H9 (cell line): Measurements from ENCODE around the gene HVCN1. TPM values are rescaled to one million over a fixed set of nuclear protein-coding genes. Genes with fewer than 3 reads are reported as not detected.

ENCODE experiments used
- DNase-seq: peaks from one replicate; pipeline ENCODE4 v3.0.0-alpha.2; 2017
- H2AFZ ChIP-seq: one replicate; pipeline ENCODE4 v1.6.1; 2013; ENCODE audit warnings: mild to moderate bottlenecking, low read length, control low read depth, moderate library complexity
- H2AK5ac ChIP-seq: 2 replicates; pipeline ENCODE4 v1.6.1; 2013; ENCODE audit warnings: low read length, control low read depth, mixed read lengths; ENCODE audit not compliant: insufficient read length
- H2BK120ac ChIP-seq: one replicate; pipeline ENCODE4 v1.6.1; 2013; ENCODE audit warnings: low read depth, mild to moderate bottlenecking, low read length, control low read depth, inconsistent platforms; ENCODE audit not compliant: poor library complexity, severe bottlenecking
- H2BK12ac ChIP-seq: 2 replicates; pipeline ENCODE4 v1.6.1; 2013; ENCODE audit warnings: low read length, control low read depth, mixed read lengths, low read depth; ENCODE audit not compliant: insufficient read length
- H2BK15ac ChIP-seq: 2 replicates; pipeline ENCODE4 v1.6.1; 2013; ENCODE audit warnings: low read depth, low read length, control low read depth
- H2BK20ac ChIP-seq: one replicate; pipeline ENCODE4 v1.6.1; 2013; ENCODE audit warnings: low read depth, mild to moderate bottlenecking, low read length, control low read depth, inconsistent platforms; ENCODE audit not compliant: poor library complexity, severe bottlenecking
- H2BK5ac ChIP-seq: 2 replicates; pipeline ENCODE4 v1.6.1; 2013; ENCODE audit warnings: low read length, control low read depth, mixed read lengths; ENCODE audit not compliant: insufficient read length
- H3K14ac ChIP-seq: 2 replicates; pipeline ENCODE4 v1.6.1; 2013; ENCODE audit warnings: low read length, control low read depth; ENCODE audit not compliant: insufficient read depth
- H3K18ac ChIP-seq: 2 replicates; pipeline ENCODE4 v1.6.1; 2013; ENCODE audit warnings: low read depth, mild to moderate bottlenecking, mixed read lengths, low read length, control low read depth; ENCODE audit not compliant: insufficient read length
- H3K23ac ChIP-seq: 2 replicates; pipeline ENCODE4 v1.6.1; 2013; ENCODE audit warnings: low read length, control low read depth, mixed read lengths, low read depth; ENCODE audit not compliant: insufficient read length
- H3K23me2 ChIP-seq: 2 replicates; pipeline ENCODE4 v1.6.1; 2013; ENCODE audit warnings: low read depth, mild to moderate bottlenecking, mixed read lengths, low read length, control low read depth; ENCODE audit not compliant: insufficient read length, poor library complexity, severe bottlenecking
- H3K27ac ChIP-seq: 2 replicates; pipeline ENCODE4 v1.5.1; 2013; ENCODE audit warnings: low read length, control low read depth, mixed read lengths, low read depth; ENCODE audit not compliant: insufficient read length
- H3K27me3 ChIP-seq: 2 replicates; pipeline ENCODE4 v1.6.1; 2013; ENCODE audit warnings: low read length, control low read depth, inconsistent platforms; ENCODE audit not compliant: insufficient read depth
- H3K4ac ChIP-seq: 2 replicates; pipeline ENCODE4 v1.6.1; 2013; ENCODE audit warnings: low read depth, mild to moderate bottlenecking, control low read depth, inconsistent platforms, low read length, moderate library complexity
- H3K4me1 ChIP-seq: 2 replicates; pipeline ENCODE4 v1.6.1; 2013; ENCODE audit warnings: low read length, control low read depth, inconsistent platforms; ENCODE audit not compliant: insufficient read depth
- H3K4me2 ChIP-seq: 2 replicates; pipeline ENCODE4 v1.6.1; 2013; ENCODE audit warnings: low read length, control low read depth, mixed read lengths; ENCODE audit not compliant: insufficient read length, insufficient read depth
- H3K56ac ChIP-seq: 2 replicates; pipeline ENCODE4 v1.6.1; 2013; ENCODE audit warnings: low read depth, mild to moderate bottlenecking, mixed read lengths, low read length, control low read depth; ENCODE audit not compliant: insufficient read length
- H3K79me1 ChIP-seq: 2 replicates; pipeline ENCODE4 v1.6.1; 2013; ENCODE audit warnings: low read depth, mild to moderate bottlenecking, moderate library complexity, low read length, control low read depth, inconsistent platforms; ENCODE audit not compliant: insufficient read depth, poor library complexity, severe bottlenecking
- H3K79me2 ChIP-seq: 2 replicates; pipeline ENCODE4 v1.6.1; 2013; ENCODE audit warnings: low read length, control low read depth, inconsistent platforms; ENCODE audit not compliant: insufficient read depth
- H3K9ac ChIP-seq: 2 replicates; pipeline ENCODE4 v1.6.1; 2013; ENCODE audit warnings: low read length, control low read depth, mixed read lengths; ENCODE audit not compliant: insufficient read length; ENCODE audit errors: extremely low read depth
- H3K9me3 ChIP-seq: one replicate; pipeline ENCODE4 v1.6.1; 2013; ENCODE audit warnings: low read depth, low read length, inconsistent platforms; ENCODE audit not compliant: control insufficient read depth
- H3T11ph ChIP-seq: one replicate; pipeline ENCODE4 v1.6.1; 2013; ENCODE audit warnings: mild to moderate bottlenecking, low read length, control low read depth, inconsistent platforms
- H4K20me1 ChIP-seq: one replicate; pipeline ENCODE4 v1.6.1; 2013; ENCODE audit not compliant: control insufficient read depth, insufficient read length, insufficient read depth
- H4K5ac ChIP-seq: 2 replicates; pipeline ENCODE4 v1.6.1; 2013; ENCODE audit warnings: low read depth, mild to moderate bottlenecking, mixed read lengths, low read length, control low read depth; ENCODE audit not compliant: insufficient read length
- H4K8ac ChIP-seq: replicated peaks from 2 replicates; pipeline ENCODE4 v1.6.1; 2013; ENCODE audit warnings: low read length, control low read depth, mixed read lengths, low read depth; ENCODE audit not compliant: insufficient read length
- H4K91ac ChIP-seq: 2 replicates; pipeline ENCODE4 v1.6.1; 2013; ENCODE audit warnings: low read depth, mild to moderate bottlenecking, moderate library complexity, mixed read lengths, low read length, control low read depth; ENCODE audit not compliant: insufficient read length
- H3K27ac Mint-ChIP-seq, 3 experiments: 2 replicates in 2 of 3; 3 replicates in 1 of 3; pipeline ENCODE4 v1.8.0; 2020 to 2021; ENCODE audit warnings: mixed read lengths in 3 of 3, mild to moderate bottlenecking in 1 of 3, moderate library complexity in 1 of 3
- H3K27me3 Mint-ChIP-seq: 2 replicates; pipeline ENCODE4 v1.8.0; 2021; ENCODE audit warnings: low read depth, mild to moderate bottlenecking, moderate library complexity, mixed read lengths
- H3K36me3 Mint-ChIP-seq, 3 experiments: 2 replicates in 2 of 3; 3 replicates in 1 of 3; pipeline ENCODE4 v1.8.0; 2020 to 2021; ENCODE audit warnings: low read depth in 3 of 3, mixed read lengths in 3 of 3; ENCODE audit not compliant: insufficient read depth in 1 of 3
- H3K4me1 Mint-ChIP-seq, 2 experiments: 2 replicates each; pipeline ENCODE4 v1.8.0; 2020; ENCODE audit warnings: mixed read lengths in 2 of 2
- H3K4me3 Mint-ChIP-seq, 2 experiments: 2 replicates in 1 of 2; 3 replicates in 1 of 2; pipeline ENCODE4 v1.8.0; 2020 to 2021; ENCODE audit warnings: mild to moderate bottlenecking in 2 of 2, mixed read lengths in 2 of 2, moderate library complexity in 1 of 2
- H3K9me3 Mint-ChIP-seq, 2 experiments: 2 replicates in 1 of 2; 3 replicates in 1 of 2; pipeline ENCODE4 v1.8.0; 2020; ENCODE audit warnings: mild to moderate bottlenecking in 2 of 2, mixed read lengths in 2 of 2, moderate library complexity in 1 of 2
- CTCF ChIP-seq: fragments of 200-600 bp; sonication (generic); conservative IDR thresholded peaks from 3 replicates; pipeline ENCODE4 v1.8.0; 2021; ENCODE audit warnings: antibody characterized with exemption, mild to moderate bottlenecking
- WGBS: extraction: QIAGEN DNeasy Blood & Tissue Kit; methylation state at CpG from one replicate; pipeline ENCODE4 v1.1.7; 2013; ENCODE audit warnings: missing lambda C conversion rate, low lambda C conversion rate, mixed read lengths; ENCODE audit not compliant: insufficient read length; ENCODE audit errors: extremely low coverage; 5-methylcytosine and 5-hydroxymethylcytosine counted together
- total RNA-seq: library from RNA; stranded (reverse); gene quantifications from 2 replicates; pipeline ENCODE4 v1.2.1, GENCODE V29; 2021

Gene HVCN1
- total RNA-seq, 1 experiment from 2014 or later = 5.2 TPM

GRCh38 chr12:110726708-110727369 lies 37.9 kb upstream of the HVCN1 start:
- H3K4me3 Mint-ChIP-seq = no peak overlapping the region; a peak in 1 of 5 replicates
- Histone ChIP-seq H2BK5ac (no peak overlapping the region), H3K79me2 (peaks cover 14% of the 10 kb centered on the region), H3K4me1 (no peaks in the 10 kb centered on the region), H3K14ac (no peak overlapping the region), H2BK20ac (no peak overlapping the region), H3K27ac (no peak overlapping the region), H2AK5ac (no peak overlapping the region), H3K4ac (no peak overlapping the region), H3K4me2 (no peak overlapping the region), H3K79me1 (peaks cover 9% of the 10 kb centered on the region), H3K9ac (no peak overlapping the region), H4K91ac (no peak overlapping the region), H4K5ac (no peak overlapping the region), H3K23me2 (no peaks in the 10 kb centered on the region), H2AFZ (no peak overlapping the region), H3K56ac (no peak overlapping the region), H3K27me3 (no peaks in the 10 kb centered on the region), H3K9me3 (no peaks in the 10 kb centered on the region), H3T11ph (no peak overlapping the region), H3K18ac (no peak overlapping the region), H3K23ac (no peak overlapping the region), H4K8ac (no peak overlapping the region), H4K20me1 (no peaks in the 10 kb centered on the region), H2BK12ac (no peak overlapping the region), H2BK120ac (no peak overlapping the region), H2BK15ac (no peak overlapping the region)
- TF ChIP-seq CTCF = no peak
- peaks cover 57 to 90% (median 88%) of the 10 kb centered on the region in 3 experiments; a peak in 6 of 7 replicates for H3K36me3 Mint-ChIP-seq
- H3K27ac Mint-ChIP-seq = peak overlapping the region in 2 of 3 experiments; percentile 34 to 89; a peak in 4 of 7 replicates
- no CpG with 5 or more reads among the region's 9 CpGs for WGBS
- H3K4me1 Mint-ChIP-seq = peaks cover 25 to 35% of the 10 kb centered on the region in 2 experiments
- H3K27me3 Mint-ChIP-seq = no peaks in the 10 kb centered on the region
- DNase-seq = no peak
- H3K9me3 Mint-ChIP-seq = no peaks in the 10 kb centered on the region
